Measurements from ENCODE around the gene AGTPBP1. TPM values are rescaled to one million over a fixed set of nuclear protein-coding genes. Genes with fewer than 3 reads are reported as not detected.

AGTPBP1 gene
- total and polyA plus RNA-seq, 4 donors = 10.6 to 55.9 (median 22.4) TPM

DNA sequence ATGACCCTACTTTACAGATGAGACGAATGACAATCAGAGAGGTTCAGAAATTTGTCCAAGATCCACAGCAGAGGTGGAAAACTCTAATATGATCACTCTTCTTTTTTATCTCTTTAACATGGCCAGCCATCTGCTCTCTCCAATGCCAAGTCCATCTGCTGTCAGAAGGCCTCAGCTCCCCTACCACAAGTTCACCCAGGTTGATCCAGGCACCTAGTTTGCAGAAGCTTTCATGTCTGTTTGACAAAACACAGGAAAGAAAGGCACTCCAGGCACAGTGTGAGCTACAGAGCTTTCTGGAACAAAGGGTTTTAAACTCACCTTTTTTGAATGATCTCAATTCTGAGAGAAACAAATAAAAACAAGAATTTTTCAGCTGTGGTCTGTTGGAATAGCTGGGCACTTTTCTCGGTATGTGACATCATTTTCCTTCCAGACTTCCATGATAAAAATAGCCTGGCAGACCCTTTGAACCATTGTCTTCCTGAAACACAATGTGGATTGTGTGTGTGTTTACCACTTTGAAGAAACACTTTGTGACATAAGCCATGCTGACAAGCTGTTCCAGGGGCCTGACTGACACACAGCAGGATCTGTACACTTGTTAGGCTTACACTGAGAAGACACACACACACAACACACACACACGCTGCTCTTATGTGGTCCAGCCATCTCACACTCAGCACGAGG lies 214.3 kb downstream of the AGTPBP1 start:
- no peak for TF ChIP-seq CTCF (IDR thresholded peaks at IDR 0.05; ENCODE audit: control extremely low read depth, extremely low read depth)
- no peak overlapping the region for H3K9ac ChIP-seq (ENCODE audit: insufficient read depth in 1 of 2, low read length in 2 of 2)
- ATAC-seq (ENCODE audit: insufficient read depth, low FRiP score) (no peak), DNase-seq (peak in 2 of 3 donors; percentile 22 to 58)
- 54 to 79% methylated on average over 4 of the region's 4 CpGs for WGBS, 2 donors
- H3K4me3 ChIP-seq = no peak overlapping the region
- peaks cover 0 to 17% (median 4%) of the 10 kb centered on the region in 3 donors for H3K27me3 ChIP-seq (ENCODE audit: control insufficient read depth in 3 of 3, insufficient read depth in 3 of 3, low read length in 2 of 3)
- H3K27ac ChIP-seq (ENCODE audit: low read depth in 1 of 2, low read length in 1 of 2) = peak overlapping the region; percentile 45 to 48
- H3K9me3 ChIP-seq (ENCODE audit: control insufficient read depth in 4 of 4, insufficient read depth in 3 of 4, low read length in 3 of 4) = peaks cover 0 to 6% (median 0%) of the 10 kb centered on the region in 4 donors
- no peaks in the 10 kb centered on the region for H3K36me3 ChIP-seq (ENCODE audit: control insufficient read depth in 4 of 4, insufficient read depth in 4 of 4, low read length in 4 of 4)
- peaks cover 0 to 8% (median 3%) of the 10 kb centered on the region in 5 donors for H3K4me1 ChIP-seq (ENCODE audit: control insufficient read depth in 5 of 5, insufficient read depth in 5 of 5, low read length in 5 of 5)

- no peak overlapping the region for H3K4me3 ChIP-seq
- ATAC-seq (ENCODE audit: insufficient read depth, low FRiP score) = no peak
- TF ChIP-seq CTCF (IDR thresholded peaks at IDR 0.05; ENCODE audit: control extremely low read depth, extremely low read depth) = no peak
- peaks cover 0 to 27% (median 7%) of the 10 kb centered on the region in 3 donors for H3K27me3 ChIP-seq (ENCODE audit: control insufficient read depth in 3 of 3, insufficient read depth in 3 of 3, low read length in 2 of 3)
- 73 to 82% methylated on average over 2 of the region's 2 CpGs for WGBS, 2 donors
- H3K4me1 ChIP-seq (ENCODE audit: control insufficient read depth in 5 of 5, insufficient read depth in 5 of 5, low read length in 5 of 5) = peaks cover 0 to 10% (median 6%) of the 10 kb centered on the region in 5 donors
- H3K9ac ChIP-seq (ENCODE audit: insufficient read depth in 1 of 2, low read length in 2 of 2) = no peak overlapping the region
- H3K27ac ChIP-seq (ENCODE audit: low read depth in 1 of 2, low read length in 1 of 2) = no peak overlapping the region
- H3K9me3 ChIP-seq (ENCODE audit: control insufficient read depth in 4 of 4, insufficient read depth in 3 of 4, low read length in 3 of 4) = peaks cover 0 to 6% (median 0%) of the 10 kb centered on the region in 4 donors
- no peak for DNase-seq
- H3K36me3 ChIP-seq (ENCODE audit: control insufficient read depth in 4 of 4, insufficient read depth in 4 of 4, low read length in 4 of 4) = no peaks in the 10 kb centered on the region
Observed at GRCh38 chr9:85524531-85524930, 217.2 kb downstream of the AGTPBP1 start.

GRCh38 chr9:85523202-85523601 lies 218.6 kb downstream of the AGTPBP1 start:
- no peak for TF ChIP-seq CTCF (IDR thresholded peaks at IDR 0.05; ENCODE audit: control extremely low read depth, extremely low read depth)
- no peak overlapping the region for H3K27ac ChIP-seq (ENCODE audit: low read depth in 1 of 2, low read length in 1 of 2)
- peaks cover 0 to 6% (median 0%) of the 10 kb centered on the region in 4 donors for H3K9me3 ChIP-seq (ENCODE audit: control insufficient read depth in 4 of 4, insufficient read depth in 3 of 4, low read length in 3 of 4)
- H3K4me3 ChIP-seq = no peak overlapping the region
- no peaks in the 10 kb centered on the region for H3K36me3 ChIP-seq (ENCODE audit: control insufficient read depth in 4 of 4, insufficient read depth in 4 of 4, low read length in 4 of 4)
- whole genome bisulfite sequencing, 2 donors = 54 to 63% methylated on average over 9 of the region's 9 CpGs
- DNase-seq (no peak), ATAC-seq (ENCODE audit: insufficient read depth, low FRiP score) (no peak)
- peaks cover 0 to 10% (median 6%) of the 10 kb centered on the region in 5 donors for H3K4me1 ChIP-seq (ENCODE audit: control insufficient read depth in 5 of 5, insufficient read depth in 5 of 5, low read length in 5 of 5)
- H3K27me3 ChIP-seq (ENCODE audit: control insufficient read depth in 3 of 3, insufficient read depth in 3 of 3, low read length in 2 of 3) = peaks cover 0 to 27% (median 7%) of the 10 kb centered on the region in 3 donors
- H3K9ac ChIP-seq (ENCODE audit: insufficient read depth in 1 of 2, low read length in 2 of 2) = no peak overlapping the region

Measured in lung (tissue), 12 donors.